Measurements from ENCODE around the gene SP6.

Gene SP6

DNA sequence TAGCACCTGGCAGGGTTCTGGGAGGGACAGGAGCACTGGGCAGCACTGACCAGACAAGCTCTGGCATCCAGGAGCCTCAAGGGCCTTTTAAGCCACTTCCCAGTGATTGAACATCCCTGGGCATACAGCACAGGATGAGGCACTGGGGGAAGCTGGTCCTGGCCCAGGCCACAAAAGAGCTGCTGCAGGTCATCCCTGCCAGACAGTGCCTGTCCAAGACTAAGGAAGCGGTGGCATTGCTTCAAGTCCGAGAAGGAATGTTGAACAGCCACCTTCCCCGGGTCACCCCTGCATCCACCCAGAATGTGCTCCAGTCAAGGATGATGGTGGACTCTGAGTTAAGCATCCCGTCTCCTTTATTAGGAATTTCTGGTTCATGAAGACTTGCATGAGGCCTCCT is 28.2 kb downstream of the SP6 start:
- no peak overlapping the region for H3K27ac ChIP-seq
- H3K36me3 ChIP-seq (ENCODE audit: control insufficient read depth, insufficient read depth, low read length): no peaks in the 10 kb centered on the region
- H3K4me3 ChIP-seq (ENCODE audit: low read depth, low read length): no peak overlapping the region
- no peak overlapping the region for H3K9ac ChIP-seq
- H3K27me3 ChIP-seq (ENCODE audit: control insufficient read depth, insufficient read depth, low read length): no peaks in the 10 kb centered on the region
- H2AFZ ChIP-seq: no peak overlapping the region
- H3K9me3 ChIP-seq (ENCODE audit: control insufficient read depth, low read length): no peaks in the 10 kb centered on the region
- H3K79me2 ChIP-seq: peaks cover 3% of the 10 kb centered on the region
- TF ChIP-seq, protein P1, sequence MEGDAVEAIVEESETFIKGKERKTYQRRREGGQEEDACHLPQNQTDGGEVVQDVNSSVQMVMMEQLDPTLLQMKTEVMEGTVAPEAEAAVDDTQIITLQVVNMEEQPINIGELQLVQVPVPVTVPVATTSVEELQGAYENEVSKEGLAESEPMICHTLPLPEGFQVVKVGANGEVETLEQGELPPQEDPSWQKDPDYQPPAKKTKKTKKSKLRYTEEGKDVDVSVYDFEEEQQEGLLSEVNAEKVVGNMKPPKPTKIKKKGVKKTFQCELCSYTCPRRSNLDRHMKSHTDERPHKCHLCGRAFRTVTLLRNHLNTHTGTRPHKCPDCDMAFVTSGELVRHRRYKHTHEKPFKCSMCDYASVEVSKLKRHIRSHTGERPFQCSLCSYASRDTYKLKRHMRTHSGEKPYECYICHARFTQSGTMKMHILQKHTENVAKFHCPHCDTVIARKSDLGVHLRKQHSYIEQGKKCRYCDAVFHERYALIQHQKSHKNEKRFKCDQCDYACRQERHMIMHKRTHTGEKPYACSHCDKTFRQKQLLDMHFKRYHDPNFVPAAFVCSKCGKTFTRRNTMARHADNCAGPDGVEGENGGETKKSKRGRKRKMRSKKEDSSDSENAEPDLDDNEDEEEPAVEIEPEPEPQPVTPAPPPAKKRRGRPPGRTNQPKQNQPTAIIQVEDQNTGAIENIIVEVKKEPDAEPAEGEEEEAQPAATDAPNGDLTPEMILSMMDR (IDR thresholded peaks at IDR 0.05): no peak
- no peak overlapping the region for H3K4me2 ChIP-seq (ENCODE audit: low read length)
- peaks cover 11% of the 10 kb centered on the region for H3K4me1 ChIP-seq

DNA sequence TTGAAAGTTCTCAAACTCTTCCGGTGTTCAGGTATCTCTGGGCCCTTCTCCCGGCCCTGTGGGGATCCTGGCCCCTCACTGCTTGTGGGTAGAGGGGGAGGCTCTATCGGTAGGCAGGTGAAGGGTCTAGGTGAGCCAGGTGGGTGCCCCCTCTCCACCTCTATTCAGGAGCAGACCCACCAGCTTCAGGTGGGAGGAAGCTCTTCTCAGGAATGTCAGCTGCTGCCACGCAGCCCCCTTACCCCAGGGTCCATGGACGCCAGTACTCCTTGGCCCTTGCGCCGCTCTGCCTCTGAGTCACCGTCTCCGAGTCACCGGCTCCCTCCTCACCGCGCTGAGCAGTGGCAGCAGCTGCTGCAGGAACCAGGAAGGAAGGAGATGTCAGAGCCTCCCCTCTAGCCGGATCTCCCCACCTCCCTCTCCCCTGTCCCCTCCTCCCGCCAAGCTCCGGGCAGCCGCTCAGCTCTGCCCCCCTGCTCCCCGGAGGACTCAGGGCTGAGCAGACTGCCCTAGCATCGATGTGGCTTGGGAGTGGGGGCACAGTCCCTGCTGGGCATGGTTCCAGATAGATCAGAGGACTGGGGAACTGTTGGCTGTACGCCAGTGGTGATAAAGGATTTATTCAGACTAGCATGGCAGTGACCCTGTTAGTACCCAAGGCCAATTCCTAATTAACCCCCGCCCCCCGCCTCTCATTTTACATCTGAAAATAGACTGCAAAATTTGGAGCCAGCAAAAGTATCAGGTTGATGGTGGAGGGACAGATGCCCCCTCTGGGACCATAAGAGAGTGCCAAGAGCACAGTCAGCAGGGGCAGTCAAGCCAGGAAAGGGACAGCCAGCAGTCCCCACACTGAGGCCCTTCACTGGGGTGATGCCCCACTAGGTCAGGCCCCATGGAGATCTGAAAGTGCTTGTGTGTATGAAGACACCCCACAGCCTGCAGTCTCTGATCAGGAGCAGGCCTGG is 29.3 kb downstream of the SP6 start, which contains the start of gene OSBPL7:
TSS of gene OSBPL7 (minus strand) at position 371 of the 968 bp plus-strand sequence. CDS start 1,516 bp downstream, outside the sequence.
- H3K79me2 ChIP-seq: no peaks in the 10 kb centered on the region
- no peaks in the 10 kb centered on the region for H3K36me3 ChIP-seq (ENCODE audit: control insufficient read depth, insufficient read depth, low read length)
- no peaks in the 10 kb centered on the region for H3K27me3 ChIP-seq (ENCODE audit: control insufficient read depth, insufficient read depth, low read length)
- TF ChIP-seq, protein P1 (IDR thresholded peaks at IDR 0.05): no peak
- peaks cover 11% of the 10 kb centered on the region for H3K4me1 ChIP-seq
- H3K9ac ChIP-seq: peak within 1 kb of the TSS; percentile 39
- H3K27ac ChIP-seq: no peak within 1 kb of the TSS
- H2AFZ ChIP-seq: peak within 1 kb of the TSS; percentile 90
- no peaks in the 10 kb centered on the region for H3K9me3 ChIP-seq (ENCODE audit: control insufficient read depth, low read length)
- peak within 1 kb of the TSS; percentile 0 for H3K4me2 ChIP-seq (ENCODE audit: low read length)
- peak within 1 kb of the TSS; percentile 24 for H3K4me3 ChIP-seq (ENCODE audit: low read depth, low read length)

DNA sequence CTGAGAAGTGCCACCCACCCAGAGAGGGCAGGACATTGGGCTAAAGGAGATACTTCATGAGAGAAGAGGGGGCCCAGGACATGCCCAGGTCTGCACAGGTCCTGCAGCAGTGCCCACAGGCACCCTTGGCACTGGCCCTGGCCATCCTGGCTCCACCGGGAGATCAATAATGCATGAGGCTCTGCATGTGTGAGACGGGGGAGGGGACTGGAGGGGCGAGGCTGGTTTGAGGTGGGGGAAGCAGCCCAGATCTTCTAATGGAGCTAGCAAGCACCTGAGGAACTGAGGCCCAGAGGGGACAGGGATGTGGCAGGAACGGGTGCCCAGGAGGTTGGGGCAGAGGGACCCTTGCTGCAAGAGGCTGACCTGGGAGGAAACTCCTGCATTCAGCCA is 29.9 kb downstream of the SP6 start:
- peak overlapping the region; percentile 0 for H3K4me2 ChIP-seq (ENCODE audit: low read length)
- H3K9ac ChIP-seq: no peak overlapping the region
- H3K27ac ChIP-seq: no peak overlapping the region
- H2AFZ ChIP-seq: peak overlapping the region; percentile 90
- no peaks in the 10 kb centered on the region for H3K27me3 ChIP-seq (ENCODE audit: control insufficient read depth, insufficient read depth, low read length)
- no peaks in the 10 kb centered on the region for H3K9me3 ChIP-seq (ENCODE audit: control insufficient read depth, low read length)
- peak overlapping the region; percentile 24 for H3K4me3 ChIP-seq (ENCODE audit: low read depth, low read length)
- TF ChIP-seq, protein P1 (IDR thresholded peaks at IDR 0.05): no peak
- H3K36me3 ChIP-seq (ENCODE audit: control insufficient read depth, insufficient read depth, low read length): no peaks in the 10 kb centered on the region
- peaks cover 11% of the 10 kb centered on the region for H3K4me1 ChIP-seq
- H3K79me2 ChIP-seq: no peaks in the 10 kb centered on the region

DNA sequence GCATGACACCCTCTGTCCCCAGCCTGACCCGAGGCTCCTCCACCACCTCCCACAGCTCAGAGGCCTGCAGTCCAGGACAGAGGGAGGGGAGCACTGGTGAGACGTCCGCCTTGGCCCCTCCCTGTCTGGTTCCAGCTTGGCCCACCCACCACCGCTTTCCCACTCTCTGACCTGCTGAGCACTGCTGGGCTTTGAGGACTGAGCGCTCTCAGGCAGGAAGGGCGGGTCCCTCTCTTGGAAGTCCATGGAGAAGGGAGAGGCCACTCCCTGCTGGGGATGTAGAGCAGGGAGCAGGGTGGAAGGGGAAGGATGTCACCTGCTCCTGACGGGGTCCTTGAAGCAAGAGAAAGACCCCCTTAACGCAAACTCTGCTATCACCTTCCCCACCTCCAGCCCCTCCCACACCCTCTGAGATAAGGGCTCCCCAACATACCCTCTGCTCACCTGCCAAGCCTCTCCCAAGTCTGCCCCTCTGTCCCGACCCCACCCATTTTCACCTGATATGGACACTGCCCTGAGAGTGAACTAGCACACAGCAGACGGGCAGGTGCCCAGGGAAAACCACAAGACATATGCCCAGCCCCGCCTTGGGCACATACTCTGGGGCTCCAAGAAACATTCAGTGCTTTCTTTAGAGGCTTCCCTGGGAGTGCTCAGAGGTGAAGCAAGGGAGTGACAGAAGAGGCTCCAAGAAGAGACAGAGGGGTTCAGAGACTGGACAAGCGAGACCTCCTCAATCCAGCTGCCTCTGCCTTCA is 30.8 kb downstream of the SP6 start:
- peaks cover 11% of the 10 kb centered on the region for H3K4me1 ChIP-seq
- no peaks in the 10 kb centered on the region for H3K36me3 ChIP-seq (ENCODE audit: control insufficient read depth, insufficient read depth, low read length)
- no peak overlapping the region for H3K27ac ChIP-seq
- H3K9me3 ChIP-seq (ENCODE audit: control insufficient read depth, low read length): no peaks in the 10 kb centered on the region
- no peak overlapping the region for H3K9ac ChIP-seq
- no peaks in the 10 kb centered on the region for H3K79me2 ChIP-seq
- TF ChIP-seq, protein P1 (IDR thresholded peaks at IDR 0.05): no peak
- no peak overlapping the region for H2AFZ ChIP-seq
- H3K27me3 ChIP-seq (ENCODE audit: control insufficient read depth, insufficient read depth, low read length): no peaks in the 10 kb centered on the region
- H3K4me2 ChIP-seq (ENCODE audit: low read length): no peak overlapping the region
- H3K4me3 ChIP-seq (ENCODE audit: low read depth, low read length): no peak overlapping the region

Measured in parathyroid adenoma (tissue), 2 donors.